OCI-LY1 (cell line): Measurements from ENCODE around the gene DHPS.

Experiments used
- CTCF ChIP-seq: fragments of 200-600 bp; sonication (generic), shearing (Covaris generic); IDR thresholded peaks from 2 replicates; pipeline ENCODE4 v1.5.1; 2017; ENCODE audit warnings: mild to moderate bottlenecking, antibody characterized with exemption, low read length, moderate library complexity, mixed read lengths
- EZH2 ChIP-seq: fragments of 200-600 bp; sonication (generic), shearing (Covaris generic); IDR thresholded peaks from 2 replicates; pipeline ENCODE4 v1.8.0; 2017; ENCODE audit warnings: borderline replicate concordance, mixed run types, mild to moderate bottlenecking, antibody characterized with exemption, low read length, moderate library complexity, mixed read lengths

GRCh38 chr19:12727745-12728433 lies 46.2 kb upstream of the DHPS start:
- TF ChIP-seq CTCF: no peak
- no peak for TF ChIP-seq EZH2
